Fibroblast of lung (primary cell): Measurements from ENCODE around the gene TMEM120B. TPM values are rescaled to one million over a fixed set of nuclear protein-coding genes. Genes with fewer than 3 reads are reported as not detected.
A peak's percentile ranks its signal among the peaks of the same experiment; 100 is the strongest.

Experiments
- DNase-seq, 2 donors: peaks; one replicate each; pipeline versions ENCODE4 v3.0.0 to v3.0.0-alpha.2; 2010; ENCODE audit warnings: low read depth in 2 of 2
- H2AFZ ChIP-seq: 2 replicates; pipeline ENCODE4 v1.5.1; 2012; ENCODE audit warnings: low read length, control low read depth, inconsistent platforms
- H3K27ac ChIP-seq: 2 replicates; pipeline ENCODE4 v1.5.1; 2011; ENCODE audit warnings: low read length, control low read depth; ENCODE audit not compliant: insufficient read depth
- H3K27me3 ChIP-seq: 2 replicates; pipeline ENCODE4 v1.5.1; 2011; ENCODE audit warnings: mild to moderate bottlenecking, low read length; ENCODE audit not compliant: control insufficient read depth, insufficient read depth
- H3K36me3 ChIP-seq: 2 replicates; pipeline ENCODE4 v1.5.1; 2011; ENCODE audit warnings: low read length; ENCODE audit not compliant: control insufficient read depth, insufficient read depth
- H3K4me1 ChIP-seq: 2 replicates; pipeline ENCODE4 v1.5.1; 2011; ENCODE audit warnings: low read length; ENCODE audit not compliant: control insufficient read depth, insufficient read depth; ENCODE audit errors: extremely low read depth
- H3K4me2 ChIP-seq: 2 replicates; pipeline ENCODE4 v1.5.1; 2011; ENCODE audit warnings: low read length, control low read depth; ENCODE audit not compliant: insufficient read depth; ENCODE audit errors: extremely low read depth
- H3K4me3 ChIP-seq, 4 experiments: fragments of 200-600 bp in 1 of 4; sonication (generic) in 1 of 4; replicated peaks in 1 of 4; 2 replicates each; pipeline ENCODE4 v1.5.1; 2011 to 2016; ENCODE audit warnings: low read length in 4 of 4, low read depth in 3 of 4, mild to moderate bottlenecking in 3 of 4, control low read depth in 2 of 4, inconsistent platforms in 1 of 4, mixed read lengths in 1 of 4; ENCODE audit not compliant: insufficient read depth in 1 of 4; ENCODE audit errors: control extremely low read depth in 1 of 4
- H3K79me2 ChIP-seq: 2 replicates; pipeline ENCODE4 v1.5.1; 2012; ENCODE audit warnings: mild to moderate bottlenecking, low read length, inconsistent platforms; ENCODE audit not compliant: control insufficient read depth, insufficient read depth
- H3K9ac ChIP-seq: 2 replicates; pipeline ENCODE4 v1.5.1; 2011; ENCODE audit warnings: mild to moderate bottlenecking, low read length, control low read depth; ENCODE audit not compliant: insufficient read depth
- H3K9me3 ChIP-seq: 2 replicates; pipeline ENCODE4 v1.5.1; 2012; ENCODE audit warnings: low read depth, low read length; ENCODE audit not compliant: control insufficient read depth, insufficient read depth
- H4K20me1 ChIP-seq: 2 replicates; pipeline ENCODE4 v1.5.1; 2011; ENCODE audit warnings: low read length; ENCODE audit not compliant: control insufficient read depth, insufficient read depth; ENCODE audit errors: extremely low read depth
- CTCF ChIP-seq, 2 donors: IDR thresholded peaks in 1 of 2; conservative IDR thresholded peaks in 1 of 2; 1 replicate in 1 of 2; 2 replicates in 1 of 2; pipeline ENCODE4 v1.5.1; 2011 to 2012; ENCODE audit warnings: low read length in 2 of 2, control low read depth in 1 of 2, inconsistent platforms in 1 of 2, low read depth in 1 of 2, mild to moderate bottlenecking in 1 of 2
- EZH2 ChIP-seq: IDR thresholded peaks from 2 replicates; pipeline ENCODE4 v1.5.1; 2012; ENCODE audit warnings: low read length, control low read depth, mild to moderate bottlenecking; ENCODE audit errors: missing control alignments
- polyA plus RNA-seq, 2 donors: library from polyadenylated mRNA; depleted of rRNA in 1 of 2; stranded (reverse) in 1 of 2; unstranded in 1 of 2; fragments of >200 nt; gene quantifications; 2 replicates each; pipeline ENCODE4 v1.2.1, GENCODE V29; 2011 to 2012; ENCODE audit warnings: missing spikeins in 1 of 2
- total RNA-seq: library from RNA; depleted of rRNA; stranded (reverse); fragments of >200 nt; gene quantifications from 2 replicates; pipeline ENCODE4 v1.2.1, GENCODE V29; 2014

TMEM120B gene
- total and polyA plus RNA-seq, 2 donors (not counting 1 experiment from before 2014, with no cell fraction given), result 8.6 TPM

DNA sequence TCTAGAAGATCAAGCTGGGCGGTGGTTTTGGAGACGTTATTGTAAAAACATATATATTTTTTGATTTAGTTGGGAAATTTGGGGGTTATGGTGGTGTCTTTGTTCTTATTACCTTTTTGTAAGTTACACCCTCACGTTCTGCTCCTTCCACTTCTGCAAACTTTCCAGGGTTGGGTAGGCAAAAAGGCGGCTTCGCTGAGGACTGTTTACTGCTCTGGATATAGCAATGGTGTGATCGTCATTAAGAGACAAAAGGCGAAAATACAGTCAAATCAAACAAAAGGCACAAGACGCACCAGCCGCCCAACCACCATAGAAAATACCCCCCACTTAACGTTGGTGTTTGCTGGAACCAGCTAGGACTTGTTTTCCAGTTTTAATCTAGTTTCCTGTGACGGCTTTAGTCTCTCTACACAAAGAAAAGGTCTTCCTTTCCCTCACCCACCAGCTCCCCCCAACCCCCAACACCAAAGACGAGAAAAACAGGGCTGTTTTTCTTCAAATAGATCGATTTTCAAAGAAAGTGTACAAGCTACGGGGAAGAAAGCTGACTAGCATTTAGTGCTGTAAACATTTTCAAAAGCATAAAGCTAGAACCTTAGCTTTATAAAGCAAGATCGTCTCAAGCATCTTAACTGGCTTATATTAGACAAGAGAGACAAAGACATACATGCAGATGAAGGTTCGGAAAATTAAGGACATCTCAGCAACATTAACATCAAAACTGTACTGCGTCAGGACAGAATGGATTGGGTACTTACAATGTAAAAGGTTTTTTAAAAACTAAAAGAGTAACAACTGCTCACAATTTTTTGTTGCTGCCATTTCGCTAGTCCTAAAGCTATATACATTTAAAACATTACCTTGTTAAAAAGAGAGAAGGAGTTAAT is 89.3 kb downstream of the TMEM120B start:
- H3K79me2 ChIP-seq, result peaks cover 55% of the 10 kb centered on the region
- DNase-seq, result peak; percentile 43 to 44

DNA sequence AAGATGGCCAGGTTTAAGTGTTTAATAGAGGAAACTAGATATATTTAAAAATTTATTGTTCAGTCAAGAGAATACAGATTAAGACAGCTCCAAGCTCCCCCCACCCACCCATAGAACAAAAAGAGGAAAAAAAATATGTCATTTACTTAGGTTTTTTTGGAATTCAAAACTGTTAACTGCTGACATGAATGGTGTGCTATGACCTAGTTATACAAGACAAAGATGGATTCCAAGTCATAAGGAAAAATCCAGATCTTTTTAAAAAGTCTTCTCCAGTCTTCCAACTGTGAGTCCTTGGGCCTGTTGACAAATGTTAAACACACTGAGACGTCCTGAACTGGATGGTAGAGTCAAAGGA is 89.9 kb downstream of the TMEM120B start:
- Histone ChIP-seq H3K9ac (peak overlapping the region; percentile 87), H3K4me3 (peak overlapping the region; percentile 50 to 92 (median 66)), H3K4me2 (peak overlapping the region; percentile 99), H2AFZ (no peak overlapping the region), H4K20me1 (no peaks in the 10 kb centered on the region), H3K79me2 (peaks cover 59% of the 10 kb centered on the region), H3K36me3 (peaks cover 6% of the 10 kb centered on the region), H3K27me3 (no peaks in the 10 kb centered on the region), H3K27ac (peak overlapping the region; percentile 97), H3K4me1 (peaks cover 20% of the 10 kb centered on the region), H3K9me3 (no peaks in the 10 kb centered on the region)
- DNase-seq, result no peak
- no peak for TF ChIP-seq CTCF (conservative IDR thresholded peaks at IDR 0.05 in 1 of 2, IDR thresholded peaks at IDR 0.05 in 1 of 2; ENCODE audit: low read depth in 1 of 2, low read length in 2 of 2)
- no peak for TF ChIP-seq EZH2

More for the DNA sequence above, 89.3 kb downstream of the TMEM120B start:
- peak overlapping the region; percentile 50 to 92 (median 66) for H3K4me3 ChIP-seq
- H4K20me1 ChIP-seq, result no peaks in the 10 kb centered on the region
- peak overlapping the region; percentile 99 for H3K4me2 ChIP-seq
- peaks cover 21% of the 10 kb centered on the region for H3K4me1 ChIP-seq
- TF ChIP-seq CTCF (conservative IDR thresholded peaks at IDR 0.05 in 1 of 2, IDR thresholded peaks at IDR 0.05 in 1 of 2; ENCODE audit: low read depth in 1 of 2, low read length in 2 of 2) (no peak), EZH2 (no peak)
- H3K27me3 ChIP-seq, result no peaks in the 10 kb centered on the region
- H3K9me3 ChIP-seq, result no peaks in the 10 kb centered on the region
- peak overlapping the region; percentile 87 for H3K9ac ChIP-seq
- no peak overlapping the region for H2AFZ ChIP-seq
- peaks cover 6% of the 10 kb centered on the region for H3K36me3 ChIP-seq
- H3K27ac ChIP-seq, result peak overlapping the region; percentile 97

GRCh38 chr12:121802843-121803698 is 90.5 kb downstream of the TMEM120B start:
- no peaks in the 10 kb centered on the region for H3K9me3 ChIP-seq
- DNase-seq, result peak; percentile 93 to 98
- peaks cover 9% of the 10 kb centered on the region for H3K36me3 ChIP-seq
- peak overlapping the region; percentile 99 for H3K4me2 ChIP-seq
- H3K79me2 ChIP-seq, result peaks cover 60% of the 10 kb centered on the region
- H3K4me1 ChIP-seq, result peaks cover 15% of the 10 kb centered on the region
- H4K20me1 ChIP-seq, result no peaks in the 10 kb centered on the region
- H3K27me3 ChIP-seq, result no peaks in the 10 kb centered on the region
- peak overlapping the region; percentile 97 for H3K27ac ChIP-seq
- TF ChIP-seq EZH2 (no peak), CTCF (conservative IDR thresholded peaks at IDR 0.05 in 1 of 2, IDR thresholded peaks at IDR 0.05 in 1 of 2; ENCODE audit: low read depth in 1 of 2, low read length in 2 of 2) (no peak)
- H2AFZ ChIP-seq, result no peak overlapping the region
- H3K4me3 ChIP-seq, result peak overlapping the region; percentile 52 to 92 (median 70)
- peak overlapping the region; percentile 87 for H3K9ac ChIP-seq
